Activated CD8-positive, alpha-beta T cell treated with anti-CD3 and anti-CD28 coated beads for 36 hours (primary cell): ENCODE data around the gene CGAS. TPM values are rescaled to one million over a fixed set of nuclear protein-coding genes. Genes with fewer than 3 reads are reported as not detected.
"Not testable (repeated sequence)": the region's sequence is repeated elsewhere in the genome, so short reads cannot be mapped to it uniquely, and the experiment has no call there.

ENCODE experiments used
- ATAC-seq: fragments of 200-7000 bp; cut with Tn5 transposase; one replicate; pipeline ENCODE4 v1.10.0; 2021; ENCODE audit warnings: mild to moderate bottlenecking, moderate library complexity
- CTCF ChIA-PET: fragments of 350-600 bp; sonication (Branson Sonifier 250); formaldehyde crosslinking; loops from one replicate; lab custom pipeline; 2021; ENCODE audit warnings: antibody characterized with exemption; lab: Charles Lee
- POLR2A ChIA-PET: fragments of 350-600 bp; sonication (Branson Sonifier 250); formaldehyde crosslinking; loops from one replicate; lab custom pipeline; 2021; ENCODE audit warnings: antibody characterized with exemption; lab: Charles Lee
- DNase-seq: peaks from one replicate; pipeline ENCODE4 v3.0.0-alpha.2; 2020
- H3K27ac Mint-ChIP-seq: one replicate; pipeline ENCODE4 v1.8.0; 2021; ENCODE audit warnings: mild to moderate bottlenecking, mixed read lengths
- H3K27me3 Mint-ChIP-seq: one replicate; pipeline ENCODE4 v1.8.0; 2021; ENCODE audit warnings: mixed read lengths
- H3K36me3 Mint-ChIP-seq: one replicate; pipeline ENCODE4 v1.8.0; 2021; ENCODE audit warnings: low read depth, mixed read lengths
- H3K4me1 Mint-ChIP-seq: one replicate; pipeline ENCODE4 v1.8.0; 2021; ENCODE audit warnings: low read depth, mixed read lengths
- H3K4me3 Mint-ChIP-seq: one replicate; pipeline ENCODE4 v1.8.0; 2021; ENCODE audit warnings: mild to moderate bottlenecking, moderate library complexity, mixed read lengths
- H3K9me3 Mint-ChIP-seq: one replicate; pipeline ENCODE4 v1.8.0; 2021; ENCODE audit warnings: mixed read lengths
- intact Hi-C: fragments of 100-400 bp; cut with micrococcal nuclease; formaldehyde crosslinking; loops from one replicate; pipeline ENCODE4 v1.10.0; 2022
- total RNA-seq, 2 experiments: library from RNA; stranded (reverse); gene quantifications; one replicate each; pipeline ENCODE4 v1.2.3, GENCODE V29; 2021
- TF ChIP-seq, protein P1 (sequence below): fragments of 200-600 bp; IDR thresholded peaks from one replicate; pipeline ENCODE4 v1.8.0; 2022; ENCODE audit warnings: antibody characterized with exemption, mild to moderate bottlenecking

The CGAS gene
- total RNA-seq, 2 experiments from 2014 or later = 21.1 to 23.2 TPM

GRCh38 chr6:73461537-73462350, 9.6 kb upstream of the CGAS start, which contains the start of gene MTO1:
Gene MTO1, plus strand, starts transcription at chr6:73461737. Its CDS starts 118 bp downstream, at chr6:73461855.
- no peaks in the 10 kb centered on the region for H3K9me3 Mint-ChIP-seq
- H3K36me3 Mint-ChIP-seq = peaks cover 29% of the 10 kb centered on the region
- ChIA-PET POLR2A (interaction anchor here (0.6 to 5.4 kb wide), 25 partner anchors 9 to 193 kb away, joined by 3 to 73 read pairs (median 4); partner anchors contain the start of genes CGAS, EEF1A1 and SLC17A5), CTCF (interaction anchor here (0.8 to 1.6 kb wide), 10 partner anchors 9 to 192 kb away, joined by 3 to 7 read pairs (median 4); partner anchors contain the start of genes EEF1A1 and SLC17A5)
- peaks cover 38% of the 10 kb centered on the region for H3K4me1 Mint-ChIP-seq
- DNase-seq (peak; percentile 94), ATAC-seq (peak; percentile 93)
- H3K4me3 Mint-ChIP-seq = peak within 1 kb of the TSS; percentile 91
- peak within 1 kb of the TSS; percentile 99 for H3K27ac Mint-ChIP-seq
- intact Hi-C loops = loop anchor here (5.0 kb wide), 1 partner anchor 46 kb away; no protein-coding TSS in a partner anchor
- TF ChIP-seq, protein P1, sequence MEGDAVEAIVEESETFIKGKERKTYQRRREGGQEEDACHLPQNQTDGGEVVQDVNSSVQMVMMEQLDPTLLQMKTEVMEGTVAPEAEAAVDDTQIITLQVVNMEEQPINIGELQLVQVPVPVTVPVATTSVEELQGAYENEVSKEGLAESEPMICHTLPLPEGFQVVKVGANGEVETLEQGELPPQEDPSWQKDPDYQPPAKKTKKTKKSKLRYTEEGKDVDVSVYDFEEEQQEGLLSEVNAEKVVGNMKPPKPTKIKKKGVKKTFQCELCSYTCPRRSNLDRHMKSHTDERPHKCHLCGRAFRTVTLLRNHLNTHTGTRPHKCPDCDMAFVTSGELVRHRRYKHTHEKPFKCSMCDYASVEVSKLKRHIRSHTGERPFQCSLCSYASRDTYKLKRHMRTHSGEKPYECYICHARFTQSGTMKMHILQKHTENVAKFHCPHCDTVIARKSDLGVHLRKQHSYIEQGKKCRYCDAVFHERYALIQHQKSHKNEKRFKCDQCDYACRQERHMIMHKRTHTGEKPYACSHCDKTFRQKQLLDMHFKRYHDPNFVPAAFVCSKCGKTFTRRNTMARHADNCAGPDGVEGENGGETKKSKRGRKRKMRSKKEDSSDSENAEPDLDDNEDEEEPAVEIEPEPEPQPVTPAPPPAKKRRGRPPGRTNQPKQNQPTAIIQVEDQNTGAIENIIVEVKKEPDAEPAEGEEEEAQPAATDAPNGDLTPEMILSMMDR = no peak
- no peaks in the 10 kb centered on the region for H3K27me3 Mint-ChIP-seq

DNA sequence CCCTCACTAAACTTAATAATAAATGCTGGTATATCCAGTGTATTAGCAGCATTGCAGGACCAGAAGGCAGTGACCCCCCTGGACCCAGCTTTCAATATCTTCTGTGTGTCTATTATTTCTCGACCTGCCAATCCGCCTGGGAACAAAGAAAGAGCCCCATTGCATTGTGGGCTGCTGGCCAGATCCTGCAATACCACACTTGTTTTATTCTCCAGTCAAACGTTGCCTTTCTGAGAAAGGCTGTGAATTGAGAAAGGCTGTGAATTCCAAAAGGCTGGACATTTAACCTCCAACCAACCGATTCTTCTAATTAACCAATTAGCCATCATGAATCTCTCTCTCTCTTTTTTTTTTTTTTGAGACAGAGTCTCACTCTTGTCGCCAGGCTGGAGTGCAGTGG, 8.0 kb upstream of the CGAS start:
- Mint-ChIP-seq H3K27ac (peak overlapping the region; percentile 96), H3K27me3 (no peaks in the 10 kb centered on the region), H3K4me3 (peak overlapping the region; percentile 91), H3K36me3 (peaks cover 19% of the 10 kb centered on the region), H3K9me3 (no peaks in the 10 kb centered on the region), H3K4me1 (peaks cover 38% of the 10 kb centered on the region)
- ATAC-seq = no peak
- intact Hi-C loops = loop anchor here (5.0 kb wide), 1 partner anchor 47 kb away; no protein-coding TSS in a partner anchor
- no peak for DNase-seq
- POLR2A ChIA-PET = interaction anchor here (1.1 to 5.4 kb wide), 7 partner anchors 8 to 120 kb away, joined by 3 to 73 read pairs (median 14); partner anchors contain the start of genes CGAS and EEF1A1
- TF ChIP-seq, protein P1 = no peak
- CTCF ChIA-PET = interaction anchor here (1.7 kb wide), 1 partner anchor 54 kb away, joined by 3 read pairs; no protein-coding TSS in a partner anchor

- Mint-ChIP-seq H3K27ac (peak overlapping the region; percentile 96), H3K4me3 (peak overlapping the region; percentile 91), H3K4me1 (peaks cover 38% of the 10 kb centered on the region), H3K36me3 (peaks cover 19% of the 10 kb centered on the region)
- ATAC-seq, DNase-seq, intact Hi-C loops, H3K27me3 Mint-ChIP-seq, H3K9me3 Mint-ChIP-seq: not testable (repeated sequence)
- CTCF ChIA-PET = interaction anchor here (1.7 kb wide), 1 partner anchor 54 kb away, joined by 3 read pairs; no protein-coding TSS in a partner anchor
- POLR2A ChIA-PET = interaction anchor here (1.1 to 5.4 kb wide), 4 partner anchors 8 to 62 kb away, joined by 3 to 73 read pairs (median 34); partner anchors contain the start of genes CGAS and EEF1A1
These were observed 7.4 kb upstream of the CGAS start for GRCh38 chr6:73459474-73459873.

GRCh38 chr6:73455865-73456629, 4.0 kb upstream of the CGAS start:
- TF ChIP-seq, protein P1 = no peak
- ATAC-seq (peak; percentile 38), DNase-seq (no peak)
- Mint-ChIP-seq H3K4me1 (peaks cover 23% of the 10 kb centered on the region), H3K36me3 (peaks cover 1% of the 10 kb centered on the region), H3K9me3 (no peaks in the 10 kb centered on the region), H3K4me3 (no peak overlapping the region), H3K27me3 (no peaks in the 10 kb centered on the region), H3K27ac (peak overlapping the region; percentile 22)
- intact Hi-C loops = no loop called here
- ChIA-PET POLR2A (interaction anchor here (2.2 to 3.0 kb wide), 2 partner anchors 58 to 64 kb away, joined by 8 to 9 read pairs; partner anchors contain the start of gene EEF1A1), CTCF (no interaction called here)
